Endodermal cell (in vitro differentiated cells): Measurements from ENCODE around the gene KCNAB2. TPM values are rescaled to one million over a fixed set of nuclear protein-coding genes. Genes with fewer than 3 reads are reported as not detected.

Source experiments
- DNase-seq: peaks from one replicate; pipeline ENCODE4 v3.0.0-alpha.2; 2017
- H3K27ac ChIP-seq: 2 replicates; pipeline ENCODE4 v1.5.1; 2013; ENCODE audit warnings: mild to moderate bottlenecking, low read depth, low read length, moderate library complexity
- H3K27me3 ChIP-seq: 2 replicates; pipeline ENCODE4 v1.6.1; 2013; ENCODE audit warnings: mild to moderate bottlenecking, low read length, moderate library complexity; ENCODE audit not compliant: insufficient read depth, control insufficient read depth, poor library complexity, severe bottlenecking
- H3K36me3 ChIP-seq: 2 replicates; pipeline ENCODE4 v1.7.0; 2013; ENCODE audit warnings: mild to moderate bottlenecking, low read length, moderate library complexity; ENCODE audit not compliant: control insufficient read depth, insufficient read depth
- H3K4me1 ChIP-seq: one replicate; pipeline ENCODE4 v1.7.0; 2013; ENCODE audit warnings: low read length; ENCODE audit not compliant: control insufficient read depth, insufficient read depth
- H3K4me3 ChIP-seq: 2 replicates; pipeline ENCODE4 v1.5.1; 2013; ENCODE audit warnings: mild to moderate bottlenecking, low read length, moderate library complexity
- H3K9ac ChIP-seq: 2 replicates; pipeline ENCODE4 v1.6.1; 2013; ENCODE audit warnings: mild to moderate bottlenecking, low read length, moderate library complexity; ENCODE audit not compliant: poor library complexity, severe bottlenecking; ENCODE audit errors: extremely low read depth
- H3K9me3 ChIP-seq: 2 replicates; pipeline ENCODE4 v1.6.1; 2013; ENCODE audit warnings: mild to moderate bottlenecking, low read length, moderate library complexity; ENCODE audit not compliant: control insufficient read depth
- H3K27ac Mint-ChIP-seq: 2 replicates; pipeline ENCODE4 v1.8.0; 2020; ENCODE audit warnings: mixed read lengths
- H3K27me3 Mint-ChIP-seq: 2 replicates; pipeline ENCODE4 v1.8.0; 2021; ENCODE audit warnings: mild to moderate bottlenecking, mixed read lengths; ENCODE audit not compliant: insufficient read depth
- H3K36me3 Mint-ChIP-seq: 2 replicates; pipeline ENCODE4 v1.8.0; 2020; ENCODE audit warnings: low read depth, mixed read lengths
- H3K4me1 Mint-ChIP-seq: 2 replicates; pipeline ENCODE4 v1.8.0; 2020; ENCODE audit warnings: mixed read lengths
- H3K4me3 Mint-ChIP-seq: 2 replicates; pipeline ENCODE4 v1.8.0; 2020; ENCODE audit warnings: mild to moderate bottlenecking, moderate library complexity, mixed read lengths
- H3K9me3 Mint-ChIP-seq: 2 replicates; pipeline ENCODE4 v1.8.0; 2020; ENCODE audit warnings: mild to moderate bottlenecking, mixed read lengths
- CTCF ChIP-seq: fragments of 200-600 bp; sonication (generic); conservative IDR thresholded peaks from 2 replicates; pipeline ENCODE4 v1.5.0; 2021; ENCODE audit warnings: antibody characterized with exemption, mild to moderate bottlenecking
- WGBS, 2 experiments: methylation state at CpG; one replicate each; pipeline versions ENCODE4 v1.1.5 to v1.1.7; 2013; ENCODE audit warnings: missing lambda C conversion rate in 2 of 2, mixed read lengths in 1 of 2; ENCODE audit not compliant: insufficient coverage in 1 of 2, insufficient read length in 1 of 2; 5-methylcytosine and 5-hydroxymethylcytosine counted together
- total RNA-seq, 2 donors: library from RNA; stranded (reverse); fragmentation: NEBNext Ultra II Directional in 1 of 2; extraction: Animal tissue kit (Norgen Biotek cat#: 25700) in 1 of 2; gene quantifications; 2 replicates in 1 of 2; 3 replicates in 1 of 2; pipeline ENCODE4 v1.2.1, GENCODE V29; 2021

KCNAB2 gene
- total RNA-seq, 2 donors from 2014 or later, result 14.9 to 22.9 TPM

DNA sequence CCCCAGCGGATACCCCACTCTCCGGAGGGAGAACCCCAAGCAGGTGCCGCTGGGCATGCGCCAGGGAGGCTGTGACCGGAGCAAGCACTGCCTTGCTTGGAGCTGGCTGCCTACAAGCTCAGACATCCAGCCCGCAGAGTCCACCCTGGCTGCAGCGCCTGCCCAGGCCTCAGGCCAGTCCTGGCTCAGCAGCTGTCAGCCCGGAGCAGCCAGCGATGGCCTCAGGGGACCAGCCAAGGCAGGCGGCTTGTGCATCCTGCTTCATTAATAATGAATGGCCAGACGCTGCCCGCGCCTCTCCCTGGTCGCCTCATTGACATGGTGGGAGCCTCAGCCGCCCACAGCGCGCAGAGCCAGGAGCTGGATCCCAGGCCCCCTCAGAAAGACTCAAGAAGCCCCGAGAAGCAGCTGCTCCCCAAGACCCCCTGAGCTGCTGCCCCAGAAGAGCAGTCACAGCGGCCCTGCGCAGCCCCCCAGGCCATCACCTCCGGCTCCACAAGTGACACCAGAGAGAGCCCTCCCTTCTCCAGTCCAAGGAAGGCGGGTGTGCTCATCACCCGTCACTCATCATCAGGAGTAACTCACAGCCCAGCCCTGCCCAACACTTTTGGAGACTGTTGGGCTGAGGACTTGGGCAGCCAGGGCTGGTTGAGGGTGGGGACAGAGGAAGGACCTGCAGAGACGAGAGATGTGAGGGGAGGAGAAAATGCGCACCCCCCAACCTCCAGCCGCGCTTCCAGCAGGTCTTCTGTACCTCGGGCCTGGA is 19.6 kb downstream of the KCNAB2 start:
- Mint-ChIP-seq H3K9me3 (no peaks in the 10 kb centered on the region), H3K4me1 (no peaks in the 10 kb centered on the region), H3K27me3 (no peaks in the 10 kb centered on the region), H3K4me3 (no peak overlapping the region), H3K36me3 (no peaks in the 10 kb centered on the region), H3K27ac (no peak overlapping the region)
- Histone ChIP-seq H3K9ac (no peak overlapping the region), H3K36me3 (no peaks in the 10 kb centered on the region), H3K9me3 (no peaks in the 10 kb centered on the region), H3K27ac (peak overlapping the region; percentile 44), H3K27me3 (no peaks in the 10 kb centered on the region), H3K4me3 (no peak overlapping the region), H3K4me1 (no peaks in the 10 kb centered on the region)
- WGBS, 2 experiments, result 93 to 97% methylated on average over 13 to 27 of the region's 28 CpGs
- no peak for DNase-seq
- TF ChIP-seq CTCF, result no peak

DNA sequence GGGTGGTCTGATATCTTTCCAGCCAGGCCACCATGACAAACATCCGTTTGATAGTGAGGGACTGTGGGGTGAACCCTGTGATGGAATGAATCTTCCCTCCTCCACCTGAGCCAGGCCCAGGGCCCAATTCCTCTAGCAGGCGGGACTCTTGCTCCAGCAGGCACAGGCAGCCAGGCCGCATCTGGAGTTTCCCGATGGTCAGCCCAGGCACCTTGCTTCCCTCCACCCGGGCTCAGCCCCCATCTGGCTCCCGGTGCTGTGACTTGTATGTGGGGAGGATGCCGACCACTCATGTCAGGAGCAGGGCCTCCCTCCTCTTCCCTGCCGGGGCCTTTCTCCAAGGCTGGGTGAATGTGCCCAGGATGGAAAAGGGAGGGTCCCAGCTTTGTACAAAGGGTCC is 21.0 kb downstream of the KCNAB2 start:
- Mint-ChIP-seq H3K4me3 (no peak overlapping the region), H3K4me1 (no peaks in the 10 kb centered on the region), H3K9me3 (no peaks in the 10 kb centered on the region), H3K36me3 (no peaks in the 10 kb centered on the region), H3K27ac (no peak overlapping the region), H3K27me3 (no peaks in the 10 kb centered on the region)
- H3K27me3 ChIP-seq, result no peaks in the 10 kb centered on the region
- H3K4me3 ChIP-seq, result no peak overlapping the region
- H3K36me3 ChIP-seq, result no peaks in the 10 kb centered on the region
- no peaks in the 10 kb centered on the region for H3K9me3 ChIP-seq
- no peaks in the 10 kb centered on the region for H3K4me1 ChIP-seq
- no peak for TF ChIP-seq CTCF
- H3K27ac ChIP-seq, result no peak overlapping the region
- no peak overlapping the region for H3K9ac ChIP-seq
- DNase-seq, result no peak
- 88 to 100% methylated on average over 1 to 8 of the region's 8 CpGs for WGBS, 2 experiments

DNA sequence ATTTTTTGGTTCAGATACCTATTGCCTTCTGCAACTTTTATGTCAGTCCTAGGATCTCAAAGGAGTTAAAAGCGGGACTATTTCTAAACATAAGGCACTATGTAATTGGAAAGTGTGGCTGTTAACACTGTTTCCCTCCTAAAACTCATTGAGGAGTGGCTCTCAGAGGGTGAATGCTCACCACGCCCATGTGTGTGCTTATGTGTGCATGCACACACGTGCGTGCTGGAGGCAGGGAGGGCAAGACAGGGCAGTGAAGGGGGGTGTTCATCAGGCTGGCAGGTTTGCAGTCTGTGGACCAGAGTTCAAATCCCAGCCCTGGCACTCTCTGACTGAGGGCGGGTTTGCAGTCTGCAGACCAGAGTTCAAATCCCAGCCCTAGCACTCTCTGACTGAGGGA is 22.4 kb downstream of the KCNAB2 start:
- Mint-ChIP-seq H3K27ac (no peak overlapping the region), H3K36me3 (no peaks in the 10 kb centered on the region)
- TF ChIP-seq CTCF, result no peak

More for the DNA sequence above, 22.4 kb downstream of the KCNAB2 start:
- Histone ChIP-seq H3K27me3 (no peaks in the 10 kb centered on the region), H3K4me1 (no peaks in the 10 kb centered on the region), H3K36me3 (no peaks in the 10 kb centered on the region), H3K9me3 (no peaks in the 10 kb centered on the region), H3K9ac (no peak overlapping the region), H3K27ac (no peak overlapping the region), H3K4me3 (no peak overlapping the region)
- WGBS, 2 experiments, result 82 to 86% methylated on average over 4 to 5 of the region's 5 CpGs
- H3K27me3 Mint-ChIP-seq, result no peaks in the 10 kb centered on the region
- DNase-seq, result no peak
- H3K4me3 Mint-ChIP-seq, result no peak overlapping the region
- no peaks in the 10 kb centered on the region for H3K4me1 Mint-ChIP-seq
- H3K9me3 Mint-ChIP-seq, result no peaks in the 10 kb centered on the region
